ENCODE data around the gene TPRX1. TPM values are rescaled to one million over a fixed set of nuclear protein-coding genes. Genes with fewer than 3 reads are reported as not detected.
"Not testable (repeated sequence)": the region's sequence is repeated elsewhere in the genome, so short reads cannot be mapped to it uniquely, and the experiment has no call there.

TPRX1 gene
- total RNA-seq, 2 experiments from 2014 or later = not detected

DNA sequence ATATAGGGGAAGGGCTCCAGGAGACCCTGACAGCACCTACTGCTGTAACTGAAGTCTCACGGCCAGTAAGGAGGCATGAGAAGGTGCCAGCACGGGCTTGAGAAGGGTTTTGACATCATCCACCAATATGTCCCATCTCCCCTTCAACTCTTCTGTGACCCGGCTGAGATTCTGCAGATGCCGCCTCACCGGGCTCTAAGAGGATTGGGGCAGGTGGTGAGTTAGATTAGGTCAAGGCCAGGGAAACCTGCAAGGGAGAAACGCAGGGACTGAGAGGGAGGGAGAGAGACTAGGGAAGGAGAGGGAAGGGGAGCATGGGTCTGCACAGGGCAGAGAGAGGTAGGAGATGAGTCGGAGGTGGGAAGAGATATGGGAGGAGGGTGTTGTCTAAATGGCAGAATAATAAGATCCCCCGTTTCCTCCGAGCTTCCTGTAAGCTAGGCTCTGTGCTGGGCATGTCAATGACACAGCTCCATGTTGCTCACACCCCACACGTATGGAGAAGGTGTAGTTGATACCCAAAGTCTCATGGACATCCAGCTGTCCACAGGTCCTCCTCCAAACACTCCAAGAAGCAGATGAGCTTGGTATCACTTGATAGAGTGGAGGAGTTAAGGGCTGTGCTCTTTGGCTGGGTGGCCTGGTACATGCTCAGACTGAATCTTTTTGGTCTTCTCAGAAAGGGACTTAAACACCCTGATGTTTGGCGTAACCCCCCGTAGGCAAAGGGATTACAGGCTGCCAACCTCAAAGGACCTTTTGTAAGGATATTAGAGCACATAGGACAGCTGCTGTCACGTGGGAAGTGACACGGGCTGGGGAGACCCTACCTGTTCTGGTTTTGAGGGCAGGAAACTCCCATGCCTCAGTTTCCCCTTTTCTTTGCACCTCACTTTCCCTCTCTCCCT lies 6.1 kb downstream of the TPRX1 start:
- intact Hi-C loops (cut with micrococcal nuclease) = no loop called here
- DNase-seq = no peak
- ChIA-PET POLR2A (no interaction called here), CTCF (no interaction called here)
- Mint-ChIP-seq H3K27ac (no peak overlapping the region), H3K4me1 (ENCODE audit: low read depth) (no peaks in the 10 kb centered on the region), H3K27me3 (peaks cover 10% of the 10 kb centered on the region), H3K9me3 (peaks cover 4% of the 10 kb centered on the region), H3K4me3 (no peak overlapping the region), H3K36me3 (peaks cover 2% of the 10 kb centered on the region)

DNA sequence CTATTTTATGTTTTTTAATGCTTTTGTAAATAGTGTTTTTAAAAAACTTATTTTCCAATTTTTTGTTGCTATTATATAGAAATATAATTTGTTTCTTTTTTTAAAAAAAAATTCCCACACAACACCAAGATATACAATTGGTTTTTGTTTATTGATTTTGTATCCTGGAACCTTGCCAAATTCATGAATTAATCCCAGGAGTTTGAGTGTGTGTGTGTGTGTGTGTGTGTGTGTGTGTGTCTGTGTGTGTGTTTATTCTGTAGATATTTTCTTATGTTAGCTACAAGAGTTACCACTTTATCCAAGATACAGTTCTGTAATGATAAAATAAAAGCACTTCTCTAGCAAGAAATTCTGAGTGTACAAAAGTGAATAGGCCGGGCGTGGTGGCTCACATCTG lies 7.6 kb downstream of the TPRX1 start:
- H3K9me3 Mint-ChIP-seq = peaks cover 9% of the 10 kb centered on the region
- intact Hi-C loops (cut with micrococcal nuclease) = no loop called here
- ChIA-PET POLR2A (no interaction called here), CTCF (no interaction called here)
- H3K27me3 Mint-ChIP-seq = peaks cover 10% of the 10 kb centered on the region
- no peak overlapping the region for H3K27ac Mint-ChIP-seq
- no peak for DNase-seq
- no peak overlapping the region for H3K4me3 Mint-ChIP-seq
- H3K4me1 Mint-ChIP-seq (ENCODE audit: low read depth) = no peaks in the 10 kb centered on the region
- H3K36me3 Mint-ChIP-seq = peaks cover 2% of the 10 kb centered on the region

DNA sequence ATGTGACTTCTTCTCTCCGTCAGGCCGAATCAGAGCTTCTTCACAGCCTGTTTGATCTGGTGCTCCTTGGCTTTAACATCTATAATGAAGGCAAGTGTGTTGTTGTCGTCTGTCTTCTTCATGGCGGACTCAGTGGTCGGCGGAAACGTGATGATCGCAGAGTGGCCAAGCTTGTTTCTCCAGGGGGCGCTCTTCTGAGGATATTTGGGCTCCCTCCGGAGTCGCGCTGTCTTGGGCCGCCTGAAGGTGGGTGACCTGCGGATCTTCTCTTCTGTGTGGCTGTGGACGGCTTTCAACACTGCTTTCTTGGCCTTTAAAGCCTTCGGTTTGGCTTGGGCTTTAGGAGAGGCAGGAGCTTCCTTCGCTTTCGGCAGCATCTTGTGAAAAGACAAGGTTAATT lies 9.8 kb downstream of the TPRX1 start:
- ChIA-PET POLR2A (interaction anchor here (0.6 kb wide), 1 partner anchor 12 kb away, joined by 3 read pairs; no protein-coding TSS in a partner anchor), CTCF (interaction anchor here (0.6 to 1.1 kb wide), 2 partner anchors 107 to 735 kb away, joined by 3 to 4 read pairs; no protein-coding TSS in a partner anchor)
- Mint-ChIP-seq H3K4me1 (ENCODE audit: low read depth) (no peaks in the 10 kb centered on the region), H3K27me3 (peaks cover 10% of the 10 kb centered on the region), H3K36me3 (no peaks in the 10 kb centered on the region), H3K9me3 (peaks cover 5% of the 10 kb centered on the region), H3K27ac (no peak overlapping the region), H3K4me3 (no peak overlapping the region)
- DNase-seq = no peak
- intact Hi-C loops (cut with micrococcal nuclease) = no loop called here

DNA sequence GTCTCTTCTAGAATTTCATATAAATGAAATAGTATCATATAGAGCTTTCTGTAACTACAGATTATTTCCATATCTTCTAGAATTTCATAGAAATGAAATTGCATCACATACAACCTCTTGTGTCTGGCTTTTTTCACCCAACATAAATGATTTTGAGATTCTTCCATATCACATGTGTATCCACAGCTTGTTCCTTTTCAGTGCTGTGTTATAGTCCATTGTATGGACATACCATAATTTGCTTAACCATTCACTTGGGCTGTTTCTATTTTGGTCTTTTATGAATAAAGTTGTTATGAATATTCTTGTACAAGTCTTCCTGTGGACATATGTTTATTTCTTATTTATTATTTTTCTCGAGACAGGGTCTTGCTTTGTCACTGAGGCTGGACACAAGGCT lies 11.7 kb downstream of the TPRX1 start:
- DNase-seq = no peak
- ChIA-PET POLR2A (no interaction called here), CTCF (interaction anchor here (0.7 to 1.9 kb wide), 3 partner anchors 49 to 496 kb away, joined by 3 to 4 read pairs (median 3); partner anchors contain the start of gene EHD2)
- peaks cover 5% of the 10 kb centered on the region for H3K9me3 Mint-ChIP-seq
- no peak overlapping the region for H3K4me3 Mint-ChIP-seq
- peaks cover 5% of the 10 kb centered on the region for H3K27me3 Mint-ChIP-seq
- H3K4me1 Mint-ChIP-seq (ENCODE audit: low read depth) = peaks cover 4% of the 10 kb centered on the region
- intact Hi-C loops (cut with micrococcal nuclease) = no loop called here
- peaks cover 5% of the 10 kb centered on the region for H3K36me3 Mint-ChIP-seq
- no peak overlapping the region for H3K27ac Mint-ChIP-seq

DNA sequence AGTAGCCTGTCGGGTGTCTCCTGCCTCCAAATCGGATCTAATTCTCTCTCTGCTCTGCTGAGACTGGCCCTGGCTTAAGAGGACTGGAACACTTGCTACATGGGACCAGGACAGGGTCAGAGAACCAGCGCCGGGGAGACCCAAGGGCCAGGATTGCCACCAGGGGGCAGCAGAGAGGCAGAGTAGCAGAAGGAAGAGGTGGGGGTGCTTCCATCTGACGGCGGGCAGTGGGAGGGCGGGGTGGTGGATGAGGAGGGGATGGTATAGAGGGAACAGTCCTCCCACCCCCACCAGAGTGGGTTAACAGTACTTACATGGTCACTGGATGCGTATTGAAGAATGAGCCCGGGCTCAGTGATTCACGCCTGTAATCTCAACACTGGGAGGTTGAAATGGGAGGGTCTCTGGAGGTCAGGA lies 13.9 kb downstream of the TPRX1 start:
- POLR2A ChIA-PET = no interaction called here
- peak; percentile 87 for DNase-seq
- H3K36me3 Mint-ChIP-seq = peaks cover 5% of the 10 kb centered on the region
- peaks cover 2% of the 10 kb centered on the region for H3K27me3 Mint-ChIP-seq
- intact Hi-C loops (cut with micrococcal nuclease) = no loop called here
- CTCF ChIA-PET = interaction anchor here (0.6 to 3.1 kb wide), 9 partner anchors 15 to 83 kb away, joined by 3 to 11 read pairs (median 5); partner anchors contain the start of gene EHD2
- H3K4me3 Mint-ChIP-seq = no peak overlapping the region
- peaks cover 4% of the 10 kb centered on the region for H3K4me1 Mint-ChIP-seq (ENCODE audit: low read depth)
- H3K9me3 Mint-ChIP-seq = peaks cover 5% of the 10 kb centered on the region
- H3K27ac Mint-ChIP-seq = no peak overlapping the region

DNA sequence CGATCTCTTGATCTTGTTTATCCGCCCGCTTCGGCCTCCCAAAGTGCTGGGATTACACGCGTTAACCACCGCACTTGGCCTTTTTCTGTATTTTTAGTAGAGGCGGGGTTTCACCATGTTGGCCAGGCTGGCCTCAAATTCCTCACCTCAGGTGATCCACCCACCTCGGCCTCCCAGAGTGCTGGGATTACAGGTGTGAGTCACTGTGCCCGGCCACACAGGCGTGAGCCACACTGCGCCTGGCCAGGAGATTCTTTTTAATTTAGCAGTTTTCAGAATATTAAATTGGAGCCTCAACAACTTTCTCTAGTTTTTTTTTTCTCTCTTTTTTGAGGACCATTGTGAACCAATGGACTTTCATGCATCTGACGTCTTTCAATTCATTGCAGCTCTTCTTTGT lies 14.5 kb downstream of the TPRX1 start:
- DNase-seq; H3K4me3 Mint-ChIP-seq; H3K36me3 Mint-ChIP-seq; intact Hi-C loops (cut with micrococcal nuclease); H3K4me1 Mint-ChIP-seq (ENCODE audit: low read depth); H3K9me3 Mint-ChIP-seq; H3K27me3 Mint-ChIP-seq; H3K27ac Mint-ChIP-seq: not testable (repeated sequence)
- CTCF ChIA-PET = interaction anchor here (0.6 to 3.1 kb wide), 9 partner anchors 14 to 83 kb away, joined by 3 to 11 read pairs (median 5); partner anchors contain the start of gene EHD2
- POLR2A ChIA-PET = interaction anchor here (0.6 kb wide), 1 partner anchor 10 kb away, joined by 4 read pairs; no protein-coding TSS in a partner anchor

DNA sequence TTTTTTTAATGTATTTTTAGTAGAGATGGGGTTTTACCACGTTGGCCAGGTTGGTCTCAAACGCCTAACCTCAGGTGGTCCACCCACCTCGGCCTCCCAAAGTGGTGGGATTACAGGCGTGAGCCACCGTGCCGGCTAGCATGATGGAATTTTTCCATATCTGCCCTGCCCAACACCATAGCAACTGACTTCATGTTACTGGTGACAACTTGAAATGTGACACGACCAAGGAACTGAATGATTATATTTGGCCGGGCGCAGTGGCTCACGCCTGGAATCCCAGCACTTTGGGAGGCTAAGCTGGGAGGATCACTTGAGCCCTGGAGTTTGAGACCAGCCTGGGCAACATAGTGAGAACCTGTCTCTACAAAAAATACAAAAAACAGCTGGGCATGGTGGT lies 17.0 kb downstream of the TPRX1 start:
- ChIA-PET CTCF (interaction anchor here (0.6 to 1.4 kb wide), 5 partner anchors 7 to 966 kb away, joined by 3 to 5 read pairs (median 4); no protein-coding TSS in a partner anchor), POLR2A (interaction anchor here (0.6 kb wide), 1 partner anchor 754 kb away, joined by 3 read pairs; no protein-coding TSS in a partner anchor)
- H3K27ac Mint-ChIP-seq; H3K4me3 Mint-ChIP-seq; H3K4me1 Mint-ChIP-seq (ENCODE audit: low read depth); H3K9me3 Mint-ChIP-seq; intact Hi-C loops (cut with micrococcal nuclease); H3K27me3 Mint-ChIP-seq; DNase-seq: not testable (repeated sequence)
- peaks cover 18% of the 10 kb centered on the region for H3K36me3 Mint-ChIP-seq

DNA sequence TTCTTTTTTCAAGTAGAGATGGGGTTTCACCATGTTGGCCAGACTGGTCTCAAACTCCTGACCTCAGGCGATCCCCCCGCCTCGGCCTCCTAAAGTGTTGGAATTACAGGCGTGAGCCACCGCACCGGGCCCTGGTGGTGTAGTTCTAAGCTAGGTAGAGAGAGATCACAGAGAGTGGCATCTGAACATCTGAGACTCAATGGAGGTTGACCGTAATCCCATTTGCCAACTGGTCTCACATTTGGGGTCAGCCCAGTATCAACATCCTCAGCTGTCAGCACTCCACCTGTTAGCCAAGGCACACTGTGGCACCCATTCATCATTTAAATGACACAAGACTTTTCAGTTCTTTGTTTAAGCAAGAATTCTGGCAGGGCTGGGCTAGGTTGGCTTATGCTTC lies 17.8 kb downstream of the TPRX1 start:
- intact Hi-C loops (cut with micrococcal nuclease) = no loop called here
- ChIA-PET POLR2A (interaction anchor here (0.6 kb wide), 1 partner anchor 755 kb away, joined by 3 read pairs; no protein-coding TSS in a partner anchor), CTCF (no interaction called here)
- no peaks in the 10 kb centered on the region for H3K9me3 Mint-ChIP-seq
- H3K4me3 Mint-ChIP-seq = no peak overlapping the region
- peaks cover 7% of the 10 kb centered on the region for H3K4me1 Mint-ChIP-seq (ENCODE audit: low read depth)
- H3K27me3 Mint-ChIP-seq = no peaks in the 10 kb centered on the region
- H3K36me3 Mint-ChIP-seq = peaks cover 22% of the 10 kb centered on the region
- H3K27ac Mint-ChIP-seq = no peak overlapping the region
- no peak for DNase-seq

DNA sequence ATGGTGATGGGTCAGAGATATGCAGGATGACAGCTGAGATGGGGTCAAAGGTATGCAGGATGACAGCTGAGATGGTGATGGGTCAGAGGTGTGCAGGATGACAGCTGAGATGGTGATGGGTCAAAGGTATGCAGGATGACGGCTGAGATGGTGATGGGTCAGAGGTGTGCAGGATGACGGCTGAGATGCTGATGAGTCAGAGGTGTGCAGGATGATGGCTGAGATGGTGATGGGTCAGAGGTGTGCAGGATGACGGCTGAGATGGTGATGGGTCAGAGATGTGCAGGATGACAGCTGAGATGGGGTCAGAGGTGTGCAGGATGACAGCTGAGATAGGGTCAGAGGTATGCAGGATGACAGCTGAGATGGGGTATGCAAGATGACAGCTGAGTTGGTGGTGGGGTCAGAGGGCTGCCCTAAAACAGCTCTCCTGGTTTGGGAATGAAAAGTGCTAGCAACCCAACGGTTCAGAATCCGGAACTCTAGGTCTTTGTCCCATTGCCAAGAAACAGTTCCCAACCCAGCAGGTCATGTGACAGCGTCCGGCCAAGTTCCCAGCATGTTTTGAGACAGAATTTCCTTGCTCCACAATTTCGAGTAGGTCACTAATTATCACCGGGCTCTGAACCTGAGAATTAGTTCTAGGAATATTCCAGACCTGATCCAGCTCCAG lies 22.6 kb downstream of the TPRX1 start:
- Mint-ChIP-seq H3K36me3 (peaks cover 26% of the 10 kb centered on the region), H3K4me3 (peak overlapping the region; percentile 5), H3K27me3 (no peaks in the 10 kb centered on the region), H3K27ac (peak overlapping the region; percentile 53), H3K9me3 (no peaks in the 10 kb centered on the region), H3K4me1 (ENCODE audit: low read depth) (peaks cover 27% of the 10 kb centered on the region)
- intact Hi-C loops (cut with micrococcal nuclease) = no loop called here
- ChIA-PET POLR2A (interaction anchor here (0.5 kb wide), 2 partner anchors 13 to 23 kb away, joined by 3 read pairs; no protein-coding TSS in a partner anchor), CTCF (no interaction called here)
- DNase-seq = no peak

DNA sequence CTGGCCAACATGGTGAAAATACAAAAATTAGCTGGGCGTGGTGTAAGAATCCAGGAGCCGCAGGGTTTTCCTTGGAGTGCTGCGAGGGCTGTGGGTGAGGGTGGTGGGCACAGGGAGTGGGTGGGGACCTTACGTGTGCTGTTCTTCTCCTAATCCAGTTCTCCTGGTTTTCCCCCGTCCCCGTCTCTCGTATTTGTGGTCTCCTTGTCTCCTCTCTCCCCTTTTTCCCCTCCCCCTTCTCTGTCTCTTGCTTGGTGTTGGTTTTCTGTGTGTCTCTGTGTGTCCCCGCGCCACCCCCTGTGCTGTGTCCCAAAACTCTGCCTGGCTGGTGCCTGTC lies 24.2 kb downstream of the TPRX1 start:
- peak overlapping the region; percentile 92 for H3K27ac Mint-ChIP-seq
- DNase-seq = no peak
- no peaks in the 10 kb centered on the region for H3K9me3 Mint-ChIP-seq
- peaks cover 27% of the 10 kb centered on the region for H3K4me1 Mint-ChIP-seq (ENCODE audit: low read depth)
- CTCF ChIA-PET = interaction anchor here (0.9 to 1.1 kb wide), 3 partner anchors 7 to 431 kb away, joined by 3 to 4 read pairs (median 4); partner anchors contain the start of genes DHX34 and EHD2
- POLR2A ChIA-PET = interaction anchor here (0.7 to 1.0 kb wide), 2 partner anchors 10 to 55 kb away, joined by 3 to 4 read pairs; no protein-coding TSS in a partner anchor
- peaks cover 24% of the 10 kb centered on the region for H3K36me3 Mint-ChIP-seq
- intact Hi-C loops (cut with micrococcal nuclease) = no loop called here
- peak overlapping the region; percentile 95 for H3K4me3 Mint-ChIP-seq
- no peaks in the 10 kb centered on the region for H3K27me3 Mint-ChIP-seq

DNA sequence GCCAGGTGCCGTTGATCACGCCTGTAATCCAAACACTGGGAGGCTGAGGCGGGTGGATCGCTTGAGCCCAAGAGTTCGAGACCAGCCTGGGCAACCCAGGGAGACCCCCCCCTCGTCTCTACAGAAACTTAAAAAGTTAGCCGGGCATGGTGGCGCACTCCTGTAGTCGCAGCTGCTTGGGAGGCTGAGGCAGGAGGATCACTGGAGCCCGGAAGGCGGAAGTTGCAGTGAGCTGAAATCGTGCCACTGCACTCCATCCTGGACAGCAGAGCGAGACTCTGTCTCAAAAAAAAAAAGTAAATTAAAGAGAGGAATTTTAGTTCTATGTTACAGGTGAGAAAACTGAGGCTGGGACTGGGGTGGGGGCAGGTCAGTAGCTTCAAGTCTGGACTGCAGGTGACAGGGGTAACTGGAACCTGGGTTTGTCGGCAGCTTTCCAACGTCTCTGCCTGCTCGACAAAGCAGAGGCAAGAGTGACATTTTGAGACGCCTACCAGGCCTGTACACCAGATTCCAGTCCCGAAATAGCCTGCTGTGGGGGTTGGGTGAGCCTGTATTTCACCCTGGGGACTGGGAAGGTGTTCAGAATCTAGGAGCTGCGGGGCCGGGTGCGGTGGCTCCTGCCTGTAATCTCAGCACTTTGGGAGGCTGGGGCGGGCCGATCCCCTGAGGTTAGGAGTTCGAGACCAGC lies 24.7 kb downstream of the TPRX1 start:
- intact Hi-C loops (cut with micrococcal nuclease) = loop anchor here (2.0 kb wide), 1 partner anchor 35 kb away; the partner anchor contains the start of gene NOP53
- Mint-ChIP-seq H3K9me3 (no peaks in the 10 kb centered on the region), H3K4me3 (peak overlapping the region; percentile 95), H3K4me1 (ENCODE audit: low read depth) (peaks cover 27% of the 10 kb centered on the region), H3K27ac (peak overlapping the region; percentile 92), H3K27me3 (no peaks in the 10 kb centered on the region), H3K36me3 (peaks cover 23% of the 10 kb centered on the region)
- POLR2A ChIA-PET = interaction anchor here (0.7 to 1.0 kb wide), 2 partner anchors 10 to 54 kb away, joined by 3 to 4 read pairs; no protein-coding TSS in a partner anchor
- CTCF ChIA-PET = interaction anchor here (0.9 to 1.4 kb wide), 4 partner anchors 8 to 431 kb away, joined by 3 to 4 read pairs (median 4); partner anchors contain the start of genes DHX34 and EHD2
- DNase-seq = peak; percentile 22

Data from activated CD4-positive, alpha-beta memory T cell treated with anti-CD3 and anti-CD28 coated beads for 36 hours (primary cell).